Esophagus (tissue), 2 donors: ENCODE measurements around the gene DDX41. TPM values are rescaled to one million over a fixed set of nuclear protein-coding genes. Genes with fewer than 3 reads are reported as not detected.
"Not testable (repeated sequence)": the region's sequence is repeated elsewhere in the genome, so short reads cannot be mapped to it uniquely, and the experiment has no call there.

Source experiments
- H3K27ac ChIP-seq, 2 donors: one replicate each; pipeline ENCODE4 v1.5.1; 2013; ENCODE audit warnings: low read depth in 2 of 2, mild to moderate bottlenecking in 2 of 2, inconsistent platforms in 1 of 2, low read length in 1 of 2, moderate library complexity in 1 of 2
- H3K27me3 ChIP-seq, 2 donors: one replicate each; pipeline ENCODE4 v1.6.1; 2013; ENCODE audit warnings: low read length in 2 of 2, control low read depth in 1 of 2, mild to moderate bottlenecking in 1 of 2; ENCODE audit not compliant: insufficient read depth in 2 of 2, control insufficient read depth in 1 of 2
- H3K36me3 ChIP-seq, 2 donors: one replicate each; pipeline ENCODE4 v1.6.1; 2013; ENCODE audit warnings: low read length in 1 of 2; ENCODE audit not compliant: control insufficient read depth in 2 of 2, insufficient read depth in 2 of 2
- H3K4me1 ChIP-seq, 2 donors: one replicate each; pipeline ENCODE4 v1.6.1; 2013; ENCODE audit warnings: low read length in 1 of 2; ENCODE audit not compliant: control insufficient read depth in 2 of 2, insufficient read depth in 2 of 2
- H3K4me3 ChIP-seq, 2 donors: one replicate each; pipeline ENCODE4 v1.5.1; 2013; ENCODE audit warnings: low read length in 2 of 2, mild to moderate bottlenecking in 2 of 2, low read depth in 1 of 2, moderate library complexity in 1 of 2
- H3K9me3 ChIP-seq, 2 donors: one replicate each; pipeline ENCODE4 v1.6.1; 2013; ENCODE audit warnings: mild to moderate bottlenecking in 2 of 2, low read depth in 1 of 2, low read length in 1 of 2, moderate library complexity in 1 of 2; ENCODE audit not compliant: control insufficient read depth in 2 of 2, insufficient read depth in 1 of 2
- WGBS, 2 donors: extraction: QIAGEN DNeasy Blood & Tissue Kit; methylation state at CpG; one replicate each; pipeline ENCODE4 v1.1.7; 2013; 5-methylcytosine and 5-hydroxymethylcytosine counted together
- polyA plus RNA-seq, 2 donors: library from polyadenylated mRNA; stranded (reverse); fragments of 200-250 nt; gene quantifications; one replicate each; pipeline ENCODE4 v1.2.3, GENCODE V29; 2013
- donor health status: healthy with polysubstance abuse.
- donor health status: Bipolar disorder and iron deficiency.

Gene DDX41
- polyA plus RNA-seq, 2 donors, result 57.0 to 73.8 TPM

- H3K4me1 ChIP-seq, result peaks cover 0 to 6% of the 10 kb centered on the region in 2 donors
- no peaks in the 10 kb centered on the region for H3K9me3 ChIP-seq
- no peak overlapping the region for H3K4me3 ChIP-seq
- H3K27me3 ChIP-seq, result no peaks in the 10 kb centered on the region
- H3K27ac ChIP-seq, result peak overlapping the region in 1 of 2 donors; percentile 26
- 52 to 55% methylated on average over 2 of the region's 2 CpGs for WGBS, 2 donors
- peaks cover 3 to 23% of the 10 kb centered on the region in 2 donors for H3K36me3 ChIP-seq
These were observed 22.6 kb upstream of the DDX41 start for GRCh38 chr5:177539411-177539810.

DNA sequence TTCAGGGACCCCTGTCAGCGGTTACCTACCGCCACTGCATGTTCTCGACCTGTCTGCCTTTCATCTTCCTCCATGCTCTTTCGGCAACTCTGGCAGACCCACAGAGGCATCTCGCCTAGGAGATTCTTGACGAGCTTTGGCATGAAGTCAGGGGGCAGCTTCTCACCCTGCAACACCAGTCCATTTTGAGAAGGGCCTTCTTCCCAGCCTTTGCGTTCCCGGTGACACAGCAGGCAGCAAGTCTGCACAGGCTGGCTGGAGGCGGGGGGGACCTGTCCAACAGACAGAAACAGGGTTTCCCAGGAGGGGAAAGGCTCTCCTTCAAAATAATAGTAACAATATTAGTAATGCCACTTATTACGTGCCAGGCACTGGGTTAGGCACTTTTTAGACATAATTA lies 22.1 kb upstream of the DDX41 start:
- Histone ChIP-seq H3K27ac (peak overlapping the region in 1 of 2 donors; percentile 45), H3K4me1 (peaks cover 0 to 6% of the 10 kb centered on the region in 2 donors), H3K9me3 (no peaks in the 10 kb centered on the region), H3K27me3 (no peaks in the 10 kb centered on the region), H3K36me3 (peaks cover 3 to 23% of the 10 kb centered on the region in 2 donors), H3K4me3 (no peak overlapping the region)
- WGBS, 2 donors, result 55 to 75% methylated on average over 10 of the region's 10 CpGs

DNA sequence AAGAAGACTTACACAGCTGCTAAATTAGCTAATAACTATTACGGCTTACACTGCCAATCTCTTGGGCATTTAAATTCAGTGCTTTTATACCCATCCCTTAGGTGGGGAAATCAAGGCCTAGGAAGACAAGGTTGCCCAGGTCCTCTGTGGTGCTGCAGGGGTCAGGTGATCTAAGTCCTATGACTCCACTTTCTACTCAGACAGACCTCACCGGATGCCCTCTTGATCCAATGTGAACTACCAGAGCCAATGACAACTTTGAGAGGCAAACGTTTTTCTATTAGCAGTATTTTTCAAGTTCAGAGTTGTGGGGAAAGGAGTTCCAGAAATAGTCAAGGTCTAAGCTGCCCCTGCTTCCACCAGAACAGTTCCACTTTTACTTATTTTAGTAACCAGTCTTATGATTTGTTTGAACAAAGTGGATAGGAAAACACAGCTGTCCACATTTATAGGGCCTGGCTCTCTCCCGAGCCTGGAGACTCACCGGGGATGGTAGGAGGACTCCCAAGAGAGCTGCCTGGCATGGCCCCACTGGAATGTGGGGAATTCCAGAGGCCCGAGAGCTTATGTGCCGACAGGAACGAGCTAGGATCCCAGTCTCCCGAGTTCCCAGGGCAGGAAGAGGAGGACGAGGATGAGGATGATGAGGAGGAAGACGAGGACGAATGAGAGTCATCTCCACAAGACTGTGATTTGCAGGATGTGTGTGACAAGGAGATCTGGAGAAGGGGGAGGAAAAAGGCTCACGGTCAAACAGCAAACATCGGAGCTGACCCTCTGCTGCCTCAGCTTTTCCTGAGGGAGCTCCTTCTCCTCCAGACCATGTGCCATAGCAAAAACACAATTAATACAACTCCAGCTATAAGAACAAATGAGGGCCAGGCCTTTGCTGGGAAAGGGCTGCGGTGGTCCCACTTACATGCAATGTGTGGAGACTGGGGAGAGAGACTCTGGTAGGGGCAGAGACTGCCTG lies 20.9 kb upstream of the DDX41 start:
- Histone ChIP-seq H3K9me3 (no peaks in the 10 kb centered on the region), H3K36me3 (peaks cover 3 to 26% of the 10 kb centered on the region in 2 donors), H3K27me3 (no peaks in the 10 kb centered on the region), H3K27ac (peak overlapping the region; percentile 45 to 51), H3K4me1 (peaks cover 0 to 6% of the 10 kb centered on the region in 2 donors), H3K4me3 (no peak overlapping the region)
- WGBS, 2 donors, result 35 to 43% methylated on average over 15 of the region's 15 CpGs

DNA sequence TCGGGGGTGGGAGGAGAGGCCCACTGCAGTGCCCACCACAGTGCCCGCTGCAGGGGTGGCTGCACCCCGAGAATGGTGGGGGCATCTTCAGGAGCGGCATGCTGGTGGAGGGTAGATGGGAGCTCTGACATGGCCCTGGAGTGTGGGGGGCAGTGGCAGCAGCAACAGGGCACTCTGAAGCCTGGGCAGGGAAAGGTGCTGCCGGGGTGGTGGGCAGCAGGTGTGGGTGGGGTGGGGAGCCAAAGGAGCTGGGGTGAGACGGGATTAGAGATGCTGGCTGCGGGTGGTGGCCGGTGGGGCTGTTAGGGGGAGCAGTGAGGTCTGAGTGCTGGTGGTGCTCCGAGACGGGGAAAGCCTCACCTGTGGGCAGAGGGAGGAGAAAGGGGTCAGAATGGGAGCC lies 19.6 kb upstream of the DDX41 start:
- Histone ChIP-seq H3K36me3 (peaks cover 3 to 34% of the 10 kb centered on the region in 2 donors), H3K4me1 (peaks cover 0 to 7% of the 10 kb centered on the region in 2 donors), H3K27me3 (no peaks in the 10 kb centered on the region), H3K9me3 (no peaks in the 10 kb centered on the region), H3K27ac (peak overlapping the region in 1 of 2 donors; percentile 6), H3K4me3 (no peak overlapping the region)
- 94 to 97% methylated on average over 10 of the region's 10 CpGs for WGBS, 2 donors

GRCh38 chr5:177535125-177535524 lies 18.4 kb upstream of the DDX41 start:
- Histone ChIP-seq H3K36me3 (peaks cover 12 to 45% of the 10 kb centered on the region in 2 donors), H3K4me3 (no peak overlapping the region), H3K9me3 (no peaks in the 10 kb centered on the region), H3K4me1 (peaks cover 0 to 12% of the 10 kb centered on the region in 2 donors), H3K27ac (no peak overlapping the region), H3K27me3 (no peaks in the 10 kb centered on the region)
- WGBS, 2 donors, result 94 to 95% methylated on average over 7 of the region's 7 CpGs

GRCh38 chr5:177534433-177534832 lies 17.7 kb upstream of the DDX41 start:
- not testable (repeated sequence) for H3K9me3 ChIP-seq, H3K27ac ChIP-seq, H3K4me3 ChIP-seq, H3K27me3 ChIP-seq
- Histone ChIP-seq H3K4me1 (peaks cover 0 to 14% of the 10 kb centered on the region in 2 donors), H3K36me3 (peaks cover 12 to 52% of the 10 kb centered on the region in 2 donors)
- WGBS, 2 donors, result 95 to 98% methylated on average over 7 of the region's 7 CpGs

GRCh38 chr5:177531209-177531940 lies 14.6 kb upstream of the DDX41 start:
- no peaks in the 10 kb centered on the region for H3K9me3 ChIP-seq
- peaks cover 13 to 62% of the 10 kb centered on the region in 2 donors for H3K36me3 ChIP-seq
- 84 to 85% methylated on average over 27 of the region's 27 CpGs for WGBS, 2 donors
- peak overlapping the region; percentile 21 to 92 for H3K27ac ChIP-seq
- H3K4me1 ChIP-seq, result peaks cover 0 to 8% of the 10 kb centered on the region in 2 donors
- no peaks in the 10 kb centered on the region for H3K27me3 ChIP-seq
- H3K4me3 ChIP-seq, result no peak overlapping the region

DNA sequence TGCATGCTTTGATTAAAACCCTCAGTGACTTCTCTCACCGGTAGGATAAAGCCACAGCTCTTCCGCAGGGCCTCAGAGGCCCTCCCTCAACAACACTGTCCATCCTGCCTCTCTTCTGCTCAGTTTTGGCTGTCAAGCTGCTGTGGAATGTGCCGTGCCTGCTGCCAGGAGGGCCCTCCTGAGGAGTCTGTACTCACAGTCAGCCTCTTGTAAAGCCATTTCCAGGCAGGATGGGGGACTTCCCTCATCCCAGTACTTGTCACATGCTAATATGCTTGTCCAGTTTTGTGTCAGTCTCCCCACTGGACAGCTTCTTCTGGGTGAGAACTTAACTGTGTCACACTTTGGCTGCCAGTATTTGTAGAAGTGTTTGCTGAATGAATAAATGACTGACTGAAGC lies 13.9 kb upstream of the DDX41 start:
- peak overlapping the region in 1 of 2 donors; percentile 33 for H3K27ac ChIP-seq
- H3K4me1 ChIP-seq, result peaks cover 0 to 8% of the 10 kb centered on the region in 2 donors
- no peak overlapping the region for H3K4me3 ChIP-seq
- no peaks in the 10 kb centered on the region for H3K9me3 ChIP-seq
- 64 to 78% methylated on average over 3 of the region's 3 CpGs for WGBS, 2 donors
- H3K27me3 ChIP-seq, result no peaks in the 10 kb centered on the region
- peaks cover 14 to 62% of the 10 kb centered on the region in 2 donors for H3K36me3 ChIP-seq
